ENCODE data around the gene TEX38. TPM values are rescaled to one million over a fixed set of nuclear protein-coding genes. Genes with fewer than 3 reads are reported as not detected.
"Not testable (repeated sequence)": the region's sequence is repeated elsewhere in the genome, so short reads cannot be mapped to it uniquely, and the experiment has no call there.

Gene TEX38
- total and polyA plus RNA-seq, 5 experiments from 2014 or later: not detected

DNA sequence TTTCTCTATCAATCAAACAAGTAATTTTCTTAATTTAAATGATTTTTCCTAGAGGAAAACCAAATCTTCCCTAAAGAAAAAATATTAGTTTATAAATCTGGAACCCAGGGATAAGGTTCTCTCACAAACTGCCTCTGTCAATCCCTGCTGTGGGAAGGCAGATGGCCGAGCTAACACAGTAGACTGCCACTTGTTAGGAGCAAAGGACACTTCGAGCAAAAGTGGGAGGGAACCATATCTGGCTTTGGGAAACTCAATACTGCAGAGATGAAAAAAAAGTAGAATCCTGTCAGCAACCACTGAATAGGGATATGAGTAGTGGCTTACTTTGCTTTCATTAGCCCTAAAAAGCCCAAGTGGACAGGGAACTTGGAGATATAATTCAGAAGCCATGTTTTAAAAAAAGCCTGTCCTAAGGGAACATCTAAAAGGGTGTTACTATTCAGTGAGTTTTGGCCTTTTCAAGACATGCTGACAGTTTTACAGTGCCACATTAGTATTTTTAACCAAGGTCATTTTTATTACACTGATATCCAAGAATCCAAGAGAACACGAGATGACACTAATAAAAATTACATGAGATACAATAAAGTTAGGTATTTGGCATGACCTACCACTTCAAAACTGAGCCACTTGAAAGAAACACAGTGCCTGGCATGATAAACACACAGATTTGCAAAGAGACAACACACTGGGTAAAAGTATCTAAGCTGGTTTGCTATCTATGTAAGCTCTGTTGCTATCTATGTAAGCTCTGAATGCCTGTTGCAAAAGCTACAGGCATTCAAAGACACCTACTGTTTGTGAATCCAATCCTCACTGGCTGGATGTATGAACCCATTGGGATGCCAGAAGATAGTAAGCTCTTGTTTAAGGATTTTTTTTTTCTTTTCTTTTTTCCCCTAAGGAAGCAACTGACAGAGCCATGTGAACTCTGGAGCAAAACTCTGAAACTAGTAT is 21.4 kb downstream of the TEX38 start:
- DNase-seq (no peak), ATAC-seq (no peak)
- Mint-ChIP-seq H3K4me3 (no peak overlapping the region), H3K27ac (peak overlapping the region in 2 of 10 donors; percentile 8 to 70), H3K27me3 (no peaks in the 10 kb centered on the region), H3K36me3 (peaks cover 11 to 96% (median 29%) of the 10 kb centered on the region in 3 donors), H3K4me1 (peaks cover 2 to 18% (median 5%) of the 10 kb centered on the region in 4 donors), H3K9me3 (peaks cover 0 to 6% (median 0%) of the 10 kb centered on the region in 9 donors)
- POLR2A ChIA-PET: no interaction called here

DNA sequence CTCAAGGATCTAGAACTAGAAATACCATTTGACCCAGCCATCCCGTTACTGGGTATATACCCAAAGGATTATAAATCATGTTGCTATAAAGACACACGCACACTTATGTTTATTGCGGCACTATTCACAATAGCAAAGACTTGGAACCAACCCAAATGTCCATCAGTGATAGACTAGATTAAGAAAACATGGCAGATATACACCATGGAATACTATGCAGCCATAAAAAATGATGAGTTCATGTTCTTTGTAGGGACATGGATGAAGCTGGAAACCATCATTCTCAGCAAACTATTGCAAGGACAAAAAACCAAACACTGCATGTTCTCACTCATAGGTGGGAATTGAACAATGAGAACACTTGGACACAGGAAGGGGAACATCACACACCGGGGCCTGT is 23.0 kb downstream of the TEX38 start:
- POLR2A ChIA-PET, H3K9me3 Mint-ChIP-seq, H3K27ac Mint-ChIP-seq: not testable (repeated sequence)

DNA sequence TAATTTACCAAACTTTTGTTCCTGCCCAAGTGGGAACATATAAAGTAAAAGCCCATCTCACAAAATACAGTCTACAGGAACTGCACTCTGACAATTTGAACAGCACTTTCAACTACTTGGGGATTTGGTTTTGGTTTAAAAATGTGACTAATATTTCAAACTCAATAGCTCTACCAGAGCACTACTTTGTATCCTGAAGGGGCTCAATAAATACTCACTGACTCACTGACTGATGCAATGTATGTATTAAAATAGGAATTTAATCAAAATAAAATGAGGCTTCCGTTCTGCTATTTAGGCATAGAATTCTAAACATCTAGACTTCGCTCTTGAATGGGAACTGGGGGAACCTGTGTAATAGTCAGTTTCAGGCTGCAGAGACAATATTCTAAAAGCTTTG is 25.4 kb downstream of the TEX38 start:
- Mint-ChIP-seq H3K4me3 (no peak overlapping the region), H3K27me3 (no peaks in the 10 kb centered on the region), H3K27ac (peak overlapping the region in 4 of 10 donors; percentile 24 to 80 (median 34)), H3K4me1 (peaks cover 14 to 40% (median 19%) of the 10 kb centered on the region in 4 donors), H3K9me3 (peaks cover 0 to 6% (median 0%) of the 10 kb centered on the region in 9 donors), H3K36me3 (peaks cover 10 to 93% (median 22%) of the 10 kb centered on the region in 3 donors)
- DNase-seq: no peak
- ATAC-seq: no peak
- POLR2A ChIA-PET: no interaction called here

More for the DNA sequence above, 23.0 kb downstream of the TEX38 start:
- peaks cover 10 to 96% (median 29%) of the 10 kb centered on the region in 3 donors for H3K36me3 Mint-ChIP-seq
- DNase-seq, H3K4me3 Mint-ChIP-seq, ATAC-seq, H3K27me3 Mint-ChIP-seq: not testable (repeated sequence)
- H3K4me1 Mint-ChIP-seq: peaks cover 10 to 24% (median 12%) of the 10 kb centered on the region in 4 donors

GRCh38 chr1:46699666-46700065 is 28.0 kb downstream of the TEX38 start:
- Mint-ChIP-seq H3K27me3 (no peaks in the 10 kb centered on the region), H3K4me3 (no peak overlapping the region), H3K9me3 (peaks cover 0 to 6% (median 0%) of the 10 kb centered on the region in 9 donors), H3K27ac (no peak overlapping the region), H3K4me1 (peaks cover 23 to 57% (median 35%) of the 10 kb centered on the region in 4 donors), H3K36me3 (peaks cover 10 to 97% (median 26%) of the 10 kb centered on the region in 3 donors)
- ATAC-seq (no peak), DNase-seq (no peak)
- POLR2A ChIA-PET: interaction anchor here (1.3 kb wide), 1 partner anchor 31 kb away, joined by 3 read pairs; the partner anchor contains the start of gene ATPAF1

DNA sequence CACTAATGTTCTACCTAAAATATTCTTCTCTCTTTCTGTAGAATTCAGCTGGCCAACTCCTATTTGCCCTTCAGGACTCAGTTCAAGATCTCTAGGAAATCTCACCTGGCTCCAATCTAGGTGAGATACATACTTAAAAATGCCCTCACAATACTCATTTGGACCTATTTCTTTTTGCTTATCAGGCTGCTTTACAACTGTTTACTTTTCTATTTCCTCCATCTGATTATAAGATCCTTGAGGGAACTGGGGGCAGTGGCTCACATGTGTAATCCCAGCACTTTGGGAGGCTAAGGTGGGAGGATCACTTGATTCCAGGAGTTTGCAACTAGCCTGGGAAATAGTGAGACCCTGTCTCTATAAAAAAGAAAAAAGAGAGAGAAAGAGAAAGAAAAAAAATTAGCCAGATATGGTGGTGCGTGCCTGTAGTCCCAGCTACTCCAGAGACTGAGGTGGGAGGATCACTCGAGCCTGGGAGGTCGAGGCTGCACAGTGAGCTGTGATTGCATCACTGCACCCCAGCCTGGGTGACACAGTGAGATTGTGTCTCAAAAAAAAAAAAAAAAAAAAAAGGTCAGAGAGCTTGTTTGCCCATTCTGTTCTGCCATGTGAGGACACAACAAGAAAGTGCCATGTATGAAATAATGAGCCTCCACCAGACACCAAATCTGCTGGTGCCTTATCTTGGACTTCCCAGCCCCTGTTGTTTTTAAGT is 32.4 kb downstream of the TEX38 start:
- no peaks in the 10 kb centered on the region for H3K9me3 Mint-ChIP-seq
- peak overlapping the region in 2 of 10 donors; percentile 36 to 74 for H3K27ac Mint-ChIP-seq
- peaks cover 15 to 62% (median 30%) of the 10 kb centered on the region in 4 donors for H3K4me1 Mint-ChIP-seq
- H3K27me3 Mint-ChIP-seq: no peaks in the 10 kb centered on the region
- H3K36me3 Mint-ChIP-seq: peaks cover 0 to 88% (median 24%) of the 10 kb centered on the region in 3 donors
- no peak for DNase-seq
- POLR2A ChIA-PET: interaction anchor here (0.7 kb wide), 1 partner anchor 59 kb away, joined by 3 read pairs; no protein-coding TSS in a partner anchor
- H3K4me3 Mint-ChIP-seq: peak overlapping the region in 1 of 10 donors; percentile 5
- ATAC-seq: no peak

GRCh38 chr1:46705408-46705807 is 33.8 kb downstream of the TEX38 start:
- Mint-ChIP-seq H3K27me3 (no peaks in the 10 kb centered on the region), H3K27ac (peak overlapping the region in 2 of 10 donors; percentile 8 to 38), H3K4me1 (peaks cover 21 to 61% (median 30%) of the 10 kb centered on the region in 4 donors), H3K9me3 (no peaks in the 10 kb centered on the region), H3K36me3 (peaks cover 0 to 88% (median 24%) of the 10 kb centered on the region in 3 donors), H3K4me3 (no peak overlapping the region)
- POLR2A ChIA-PET: no interaction called here
- DNase-seq: no peak
- ATAC-seq: no peak

DNA sequence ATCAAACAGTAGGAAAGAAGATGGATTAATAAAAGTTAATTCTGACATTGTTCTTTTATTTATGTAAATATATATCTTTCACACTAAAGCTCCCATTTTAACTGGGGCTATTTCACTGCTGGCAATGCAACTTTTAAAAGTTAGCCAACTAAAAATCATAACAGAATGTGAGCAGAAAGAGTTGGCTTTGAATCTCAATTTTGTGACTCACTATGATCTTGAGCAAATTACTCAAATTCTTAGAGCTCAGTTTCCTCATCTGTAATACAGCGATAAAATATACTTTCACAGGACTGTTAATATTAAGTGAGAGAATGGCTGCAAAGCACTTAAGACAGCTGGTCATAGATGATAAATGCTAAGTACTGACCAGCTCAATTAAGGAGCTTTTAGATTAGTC is 36.5 kb downstream of the TEX38 start:
- H3K4me3 Mint-ChIP-seq: no peak overlapping the region
- peaks cover 13 to 42% (median 27%) of the 10 kb centered on the region in 4 donors for H3K4me1 Mint-ChIP-seq
- H3K27ac Mint-ChIP-seq: no peak overlapping the region
- POLR2A ChIA-PET: no interaction called here
- H3K36me3 Mint-ChIP-seq: peaks cover 0 to 87% (median 26%) of the 10 kb centered on the region in 3 donors
- ATAC-seq (no peak), DNase-seq (no peak)
- H3K9me3 Mint-ChIP-seq: no peaks in the 10 kb centered on the region
- H3K27me3 Mint-ChIP-seq: no peaks in the 10 kb centered on the region

DNA sequence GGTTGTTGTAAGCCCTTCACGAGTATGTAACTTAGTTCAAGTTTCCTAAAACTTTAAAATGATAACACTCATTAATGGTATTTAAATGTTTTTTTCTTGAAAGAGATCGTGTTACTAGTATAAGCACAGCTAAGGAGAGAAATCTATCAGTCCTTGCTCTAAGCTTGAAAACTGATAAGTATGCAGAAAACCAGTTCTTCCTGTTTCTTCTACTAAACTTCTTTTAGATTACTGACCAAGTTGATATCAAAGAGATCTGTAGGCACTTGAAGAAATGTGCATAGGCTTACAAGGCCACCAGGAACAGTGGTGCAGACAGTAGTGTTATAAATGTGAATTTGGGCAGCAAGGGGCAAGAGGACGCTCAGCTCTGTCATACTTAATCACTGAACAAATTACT is 43.3 kb downstream of the TEX38 start:
- no peak for DNase-seq
- Mint-ChIP-seq H3K27ac (peak overlapping the region in 1 of 10 donors; percentile 34), H3K27me3 (no peaks in the 10 kb centered on the region), H3K9me3 (no peaks in the 10 kb centered on the region), H3K4me1 (peaks cover 32 to 51% (median 50%) of the 10 kb centered on the region in 4 donors), H3K4me3 (no peak overlapping the region), H3K36me3 (peaks cover 0 to 69% (median 2%) of the 10 kb centered on the region in 3 donors)
- POLR2A ChIA-PET: no interaction called here
- no peak for ATAC-seq

DNA sequence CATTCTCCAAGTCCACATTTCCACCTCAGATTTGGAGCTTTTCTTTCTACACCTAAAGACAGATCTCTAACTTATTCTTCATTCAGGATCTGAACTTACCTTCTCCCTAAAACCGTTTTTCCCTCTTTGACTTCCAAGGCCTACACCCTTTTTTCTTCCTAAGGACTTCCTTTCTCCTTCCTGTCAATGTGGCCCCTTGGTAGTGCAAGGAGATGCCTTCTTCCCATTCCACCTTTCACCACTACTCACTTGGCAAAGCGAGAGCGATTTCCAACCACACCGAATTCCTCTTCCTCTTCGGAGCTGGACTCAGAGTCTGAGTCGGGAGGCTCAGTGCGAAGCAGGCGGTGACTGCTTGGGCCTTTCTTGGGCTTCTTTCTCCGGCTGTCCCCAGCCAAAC is 46.0 kb downstream of the TEX38 start:
- peak overlapping the region; percentile 11 to 95 (median 90) for H3K27ac Mint-ChIP-seq
- H3K27me3 Mint-ChIP-seq: no peaks in the 10 kb centered on the region
- peak overlapping the region; percentile 81 to 94 (median 90) for H3K4me3 Mint-ChIP-seq
- DNase-seq: no peak
- H3K4me1 Mint-ChIP-seq: peaks cover 30 to 47% (median 44%) of the 10 kb centered on the region in 4 donors
- peaks cover 0 to 45% (median 0%) of the 10 kb centered on the region in 3 donors for H3K36me3 Mint-ChIP-seq
- POLR2A ChIA-PET: no interaction called here
- no peaks in the 10 kb centered on the region for H3K9me3 Mint-ChIP-seq
- no peak for ATAC-seq

DNA sequence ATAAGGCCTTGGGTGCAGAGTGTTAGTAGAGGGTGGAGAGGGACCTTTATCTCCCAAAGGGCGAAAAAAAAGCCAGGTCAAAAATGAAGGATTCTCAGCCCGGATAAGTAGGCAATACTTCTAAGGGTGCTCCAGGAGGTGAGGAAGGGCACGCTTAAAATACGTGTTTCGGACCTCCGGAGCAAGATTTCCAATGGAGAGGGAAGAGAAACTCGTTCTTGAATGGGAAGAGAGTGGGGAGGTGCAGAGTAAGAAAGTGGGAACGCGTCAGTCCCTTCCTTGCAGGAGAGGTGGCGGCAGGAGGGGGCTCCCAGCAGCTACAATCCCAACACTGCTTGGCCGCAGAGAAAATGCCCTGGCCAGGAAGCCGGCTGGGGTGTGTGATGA is 46.7 kb downstream of the TEX38 start:
- H3K27me3 Mint-ChIP-seq: no peaks in the 10 kb centered on the region
- peak overlapping the region; percentile 81 to 94 (median 90) for H3K4me3 Mint-ChIP-seq
- H3K4me1 Mint-ChIP-seq: peaks cover 31 to 47% (median 44%) of the 10 kb centered on the region in 4 donors
- no peak for DNase-seq
- ATAC-seq: no peak
- peak overlapping the region; percentile 78 to 95 (median 90) for H3K27ac Mint-ChIP-seq
- POLR2A ChIA-PET: interaction anchor here (1.4 to 1.9 kb wide), 3 partner anchors 50 to 114 kb away, joined by 4 to 7 read pairs (median 5); partner anchors contain the start of genes ATPAF1, MKNK1 and MOB3C
- H3K36me3 Mint-ChIP-seq: peaks cover 0 to 39% (median 0%) of the 10 kb centered on the region in 3 donors
- H3K9me3 Mint-ChIP-seq: no peaks in the 10 kb centered on the region

- Mint-ChIP-seq H3K9me3 (no peaks in the 10 kb centered on the region), H3K4me3 (peak within 1 kb of the TSS; percentile 81 to 94 (median 90)), H3K27ac (peak within 1 kb of the TSS; percentile 78 to 95 (median 90)), H3K27me3 (no peaks in the 10 kb centered on the region), H3K36me3 (peaks cover 0 to 34% (median 0%) of the 10 kb centered on the region in 3 donors), H3K4me1 (peaks cover 29 to 45% (median 44%) of the 10 kb centered on the region in 4 donors)
- POLR2A ChIA-PET: interaction anchor here (1.4 to 1.9 kb wide), 3 partner anchors 51 to 115 kb away, joined by 4 to 7 read pairs (median 5); partner anchors contain the start of genes ATPAF1, MKNK1 and MOB3C
- DNase-seq (peak; percentile 98 to 100 (median 99)), ATAC-seq (peak; percentile 99)
These were observed 47.3 kb downstream of the TEX38 start, which contains the start of gene EFCAB14 for GRCh38 chr1:46718727-46719622. Gene EFCAB14, minus strand, starts transcription at chr1:46719114. Its CDS starts 1,027 bp downstream, at chr1:46718087.
